Adrenal gland (tissue), 19 donors: Measurements from ENCODE around the gene HENMT1. TPM values are rescaled to one million over a fixed set of nuclear protein-coding genes. Genes with fewer than 3 reads are reported as not detected.

Source experiments
- DNase-seq, 7 donors: peaks; one replicate each; pipeline ENCODE4 v3.0.0-alpha.2; 2019 to 2020
- H3K27ac ChIP-seq, 5 donors: fragments of 200-600 bp; sonication (generic) in 4 of 5; 1 replicate in 3 of 5; 2 replicates in 2 of 5; pipeline versions ENCODE4 v1.5.1 to v1.8.0; 2016 to 2020; ENCODE audit warnings: mild to moderate bottlenecking in 1 of 5
- H3K27me3 ChIP-seq: fragments of 200-600 bp; 2 replicates; pipeline ENCODE4 v1.8.0; 2021
- H3K36me3 ChIP-seq, 2 donors: fragments of 200-600 bp; replicated peaks in 1 of 2; 1 replicate in 1 of 2; 2 replicates in 1 of 2; pipeline versions ENCODE4 v1.5.1 to v1.8.0; 2018 to 2022
- H3K4me1 ChIP-seq, 2 donors: fragments of 200-600 bp; replicated peaks in 1 of 2; 1 replicate in 1 of 2; 2 replicates in 1 of 2; pipeline versions ENCODE4 v1.5.1 to v1.8.0; 2018 to 2021
- H3K4me3 ChIP-seq, 4 donors: fragments of 200-600 bp; sonication (generic) in 3 of 4; one replicate each; pipeline ENCODE4 v1.5.1; 2016 to 2018
- H3K9me3 ChIP-seq, 3 donors: fragments of 200-600 bp; sonication (generic) in 1 of 3; replicated peaks in 1 of 3; 1 replicate in 2 of 3; 2 replicates in 1 of 3; pipeline versions ENCODE4 v1.5.1 to v1.8.0; 2016 to 2021
- POLR2A ChIP-seq, 2 donors: fragments of 450-650 bp; IDR thresholded peaks; one replicate each; pipeline ENCODE4 v1.6.1; 2017; ENCODE audit warnings: antibody characterized with exemption in 2 of 2, mild to moderate bottlenecking in 2 of 2, moderate library complexity in 1 of 2
- WGBS, 4 donors: extraction: QIAGEN DNeasy Blood & Tissue Kit in 2 of 4; methylation state at CpG; one replicate each; pipeline versions ENCODE4 v1.1.5 to v1.1.7; 2013 to 2017; 5-methylcytosine and 5-hydroxymethylcytosine counted together
- intact Hi-C, 2 donors: fragments of 100-400 bp; cut with DNase I; formaldehyde crosslinking; loops; one replicate each; pipeline versions ENCODE4 v1.14.1 to v1.15.0; 2022 to 2023
- long read RNA-seq, 10 donors: library from polyadenylated mRNA in 3 of 10; unstranded in 2 of 10; stranded (forward) in 1 of 10; transcript quantifications; one replicate each; pipeline ENCODE4 v2.0.0 and lab custom pipeline, GENCODE V29; 2021 to 2026
- polyA plus RNA-seq, 3 donors: library from polyadenylated mRNA; stranded (reverse); fragments of 200-250 nt in 2 of 3; fragments of 350-450 nt in 1 of 3; fragmentation: Illumina TruSeq in 1 of 3; extraction: RNeasy Lipid Tissue Mini Kit (QIAGEN cat#74804) in 1 of 3; gene quantifications; one replicate each; pipeline ENCODE4 v1.2.3, GENCODE V29; 2013 to 2014
- total RNA-seq, 9 donors: library from RNA; depleted of rRNA in 4 of 9; stranded (reverse); fragments of >200 nt in 4 of 9; fragments of 120-200 nt in 1 of 9; fragmentation: NEBNext Ultra II Directional in 1 of 9; extraction: Animal tissue kit (Norgen Biotek cat#: 25700) in 1 of 9; gene quantifications; one replicate each; pipeline versions ENCODE4 v1.1.0 to v1.2.4, GENCODE V29; 2013 to 2023
- TF ChIP-seq, protein P1 (sequence below), 6 experiments: fragments of 450-650 bp in 4 of 6; fragments of 200-600 bp in 2 of 6; sonication (generic) in 1 of 6; IDR thresholded peaks; 1 replicate in 5 of 6; 2 replicates in 1 of 6; pipeline versions ENCODE4 v1.5.1 to v1.8.0; 2016 to 2021; ENCODE audit warnings: antibody characterized with exemption in 6 of 6, mild to moderate bottlenecking in 2 of 6, moderate library complexity in 1 of 6
- donor health status: healthy with polysubstance abuse.
- donor health status: Bipolar disorder and iron deficiency.
- donor health status: DM: yes; HTN: yes; CAD: no.
- donor health status: DM: no; HTN: no; CAD: no.
- donor health status: DM: no; HTN: no; CAD: no.
- donor health status: DM: yes; HTN: yes; CAD: no.

The HENMT1 gene
- total RNA-seq (10 to 100 TPM in 1 of 9 donors, 1 to 10 TPM in 8; 1.2 to 22.2 (median 3.3) TPM), polyA plus RNA-seq (1 to 10 TPM; 3.1 to 4.9 (median 4.2) TPM)
- long read RNA-seq, donor 1, partial matches to known transcripts = 5 of 10 reads
- long read RNA-seq, donor 1, other reads (novel, unspliced or antisense) = 0 of 10 reads
- long read RNA-seq, donor 2, partial matches to known transcripts = 0 of 2 reads
- long read RNA-seq, donor 2, other reads (novel, unspliced or antisense) = 0 of 2 reads
- long read RNA-seq, donor 3, transcript HENMT1-203 (8 exons, 1,696 nt) = major isoform, 5 of 5 reads
- long read RNA-seq, donor 3, partial matches to known transcripts = 0 of 5 reads
- long read RNA-seq, donor 3, other reads (novel, unspliced or antisense) = 0 of 5 reads
- long read RNA-seq, donor 4, partial matches to known transcripts = 0 of 10 reads
- long read RNA-seq, donor 4, other reads (novel, unspliced or antisense) = 2 of 10 reads
- long read RNA-seq, donor 5, partial matches to known transcripts = 1 of 9 reads
- long read RNA-seq, donor 5, other reads (novel, unspliced or antisense) = 2 of 9 reads
- long read RNA-seq, donor 6, partial matches to known transcripts = 1 of 4 reads
- long read RNA-seq, donor 6, other reads (novel, unspliced or antisense) = 0 of 4 reads
- long read RNA-seq, donor 7 = 0 reads
- long read RNA-seq, donor 8, partial matches to known transcripts = 0 of 5 reads
- long read RNA-seq, donor 8, other reads (novel, unspliced or antisense) = 0 of 5 reads
- long read RNA-seq, donor 9, partial matches to known transcripts = 0 of 2 reads
- long read RNA-seq, donor 9, other reads (novel, unspliced or antisense) = 0 of 2 reads
- long read RNA-seq, donor 10, partial matches to known transcripts = 0 of 3 reads
- long read RNA-seq, donor 10, other reads (novel, unspliced or antisense) = 0 of 3 reads

DNA sequence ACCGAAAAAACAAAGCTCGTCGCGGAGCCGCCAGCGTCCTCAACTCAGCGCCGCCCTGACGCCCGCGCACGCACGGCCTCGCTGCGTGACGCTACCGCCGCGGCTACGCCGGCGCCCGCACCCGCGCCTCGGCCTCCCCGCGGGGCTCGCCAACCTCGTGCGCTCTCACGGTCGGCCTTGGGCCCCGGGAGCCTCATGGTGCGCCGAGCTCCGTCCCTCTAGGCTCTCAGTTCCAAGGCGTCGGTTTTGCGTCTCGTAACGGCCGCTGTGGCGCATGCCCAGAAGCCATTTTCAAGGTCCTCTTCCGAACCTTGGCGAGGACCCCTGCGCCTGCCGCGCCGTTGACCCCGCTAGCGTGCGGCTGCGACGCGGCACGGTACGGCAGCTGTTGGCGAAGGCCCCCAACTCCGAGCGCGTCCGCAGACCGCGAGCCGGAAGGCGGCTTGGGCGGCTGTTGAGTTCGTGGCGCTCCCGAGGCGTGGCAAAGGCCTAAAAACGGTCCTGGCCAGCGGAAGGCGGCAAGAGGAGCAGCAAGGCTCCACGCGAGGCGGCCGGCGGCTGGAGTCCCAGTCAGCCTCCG, at the start of gene HENMT1:
Gene HENMT1 (minus strand): TSS at position 64 of the 580 bp plus-strand sequence. CDS start 1,209 bp downstream, outside the sequence.
- H3K4me1 ChIP-seq = peaks cover 0 to 9% of the 10 kb centered on the region in 2 donors
- intact Hi-C loops = no loop called here
- peak within 1 kb of the TSS in 4 of 5 donors; percentile 75 to 94 (median 87) for H3K27ac ChIP-seq
- no peaks in the 10 kb centered on the region for H3K27me3 ChIP-seq
- peak; percentile 54 to 74 (median 56) for DNase-seq
- peak; percentile 21 to 39 for TF ChIP-seq POLR2A (IDR thresholded peaks at IDR 0.05)
- TF ChIP-seq, protein P1, sequence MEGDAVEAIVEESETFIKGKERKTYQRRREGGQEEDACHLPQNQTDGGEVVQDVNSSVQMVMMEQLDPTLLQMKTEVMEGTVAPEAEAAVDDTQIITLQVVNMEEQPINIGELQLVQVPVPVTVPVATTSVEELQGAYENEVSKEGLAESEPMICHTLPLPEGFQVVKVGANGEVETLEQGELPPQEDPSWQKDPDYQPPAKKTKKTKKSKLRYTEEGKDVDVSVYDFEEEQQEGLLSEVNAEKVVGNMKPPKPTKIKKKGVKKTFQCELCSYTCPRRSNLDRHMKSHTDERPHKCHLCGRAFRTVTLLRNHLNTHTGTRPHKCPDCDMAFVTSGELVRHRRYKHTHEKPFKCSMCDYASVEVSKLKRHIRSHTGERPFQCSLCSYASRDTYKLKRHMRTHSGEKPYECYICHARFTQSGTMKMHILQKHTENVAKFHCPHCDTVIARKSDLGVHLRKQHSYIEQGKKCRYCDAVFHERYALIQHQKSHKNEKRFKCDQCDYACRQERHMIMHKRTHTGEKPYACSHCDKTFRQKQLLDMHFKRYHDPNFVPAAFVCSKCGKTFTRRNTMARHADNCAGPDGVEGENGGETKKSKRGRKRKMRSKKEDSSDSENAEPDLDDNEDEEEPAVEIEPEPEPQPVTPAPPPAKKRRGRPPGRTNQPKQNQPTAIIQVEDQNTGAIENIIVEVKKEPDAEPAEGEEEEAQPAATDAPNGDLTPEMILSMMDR (IDR thresholded peaks at IDR 0.05) = no peak
- H3K36me3 ChIP-seq = no peaks in the 10 kb centered on the region
- peak within 1 kb of the TSS in 2 of 4 donors; percentile 20 to 58 for H3K4me3 ChIP-seq
- 0 to 5% (median 1%) methylated on average over 4 to 81 of the region's 81 CpGs for WGBS, 4 donors
- H3K9me3 ChIP-seq = no peaks in the 10 kb centered on the region

DNA sequence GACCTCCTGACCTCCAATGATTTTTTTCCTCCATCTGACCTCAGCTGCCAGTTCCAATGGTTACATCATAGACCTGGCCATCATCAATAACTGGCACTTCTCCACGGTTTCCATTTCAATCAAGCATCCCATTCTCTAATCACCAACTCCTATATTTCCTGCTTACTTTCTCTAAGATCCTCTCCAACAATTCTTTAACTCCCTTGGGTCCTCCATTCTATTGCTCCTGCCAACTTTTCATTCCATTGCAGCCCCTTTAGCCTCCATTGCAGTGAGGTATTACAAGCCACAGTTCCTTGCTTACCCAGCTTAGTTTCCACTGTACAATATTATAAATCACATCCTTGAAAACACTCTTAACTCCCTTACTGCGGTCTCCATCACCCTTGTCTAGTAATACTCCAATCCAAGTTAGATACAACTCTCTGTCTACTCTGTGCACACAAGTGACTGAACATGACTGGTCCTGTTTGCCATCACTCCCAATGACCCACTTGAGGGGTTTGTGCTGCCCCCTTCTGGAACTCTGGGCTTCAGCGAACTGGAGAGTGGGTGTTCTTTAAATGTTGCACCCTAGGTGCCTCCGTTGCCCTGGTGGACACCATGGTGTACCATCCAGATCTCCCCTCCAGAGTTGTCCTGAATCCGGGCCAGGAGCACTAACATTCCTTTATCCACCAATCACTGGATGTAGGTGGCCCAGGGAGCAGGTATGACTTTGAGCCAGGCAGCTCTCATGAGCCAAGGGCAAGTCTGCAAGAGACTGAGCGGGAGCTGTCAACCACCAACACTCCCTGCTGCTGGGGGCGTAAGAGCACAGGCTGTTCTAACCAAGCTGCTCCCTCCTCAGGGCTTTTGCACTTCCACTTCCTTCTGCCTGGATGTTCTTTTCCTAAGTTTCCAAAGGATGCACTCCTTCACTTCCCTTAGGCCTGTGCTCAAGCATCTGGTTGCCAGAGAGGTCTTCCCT, 48.1 kb upstream of the HENMT1 start:
- Histone ChIP-seq H3K36me3 (no peaks in the 10 kb centered on the region), H3K4me1 (no peaks in the 10 kb centered on the region), H3K9me3 (no peaks in the 10 kb centered on the region), H3K27ac (no peak overlapping the region), H3K27me3 (no peaks in the 10 kb centered on the region), H3K4me3 (no peak overlapping the region)
- intact Hi-C loops = no loop called here
- 64 to 71% (median 66%) methylated on average over 5 to 7 of the region's 7 CpGs for WGBS, 4 donors
- TF ChIP-seq POLR2A (IDR thresholded peaks at IDR 0.05) = no peak
- TF ChIP-seq, protein P1 (IDR thresholded peaks at IDR 0.05) = peak in 3 of 6 experiments; percentile 14 to 20 (median 19)
- peak in 1 of 7 donors; percentile 27 for DNase-seq

DNA sequence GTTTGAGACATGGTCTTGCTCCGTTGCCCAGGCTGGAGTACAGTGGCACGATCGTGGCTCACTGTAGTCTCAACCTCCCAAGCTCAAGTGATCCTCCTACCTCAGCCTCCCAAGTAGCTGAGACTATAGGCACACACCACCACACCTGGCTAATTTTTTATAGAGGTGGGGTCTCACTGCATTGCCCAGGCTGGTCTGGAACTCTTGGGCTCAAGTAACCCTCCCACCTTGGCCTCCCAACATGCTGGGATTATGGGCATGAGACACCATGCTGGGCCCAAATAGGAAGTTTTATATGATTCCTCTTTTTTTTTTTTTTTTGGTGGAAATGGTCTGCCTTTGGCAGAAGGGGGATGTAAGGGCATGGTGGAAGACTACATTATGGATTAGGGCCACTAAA, 45.8 kb upstream of the HENMT1 start:
- Histone ChIP-seq H3K4me3 (no peak overlapping the region), H3K27me3 (no peaks in the 10 kb centered on the region), H3K27ac (no peak overlapping the region), H3K36me3 (peaks cover 0 to 4% of the 10 kb centered on the region in 2 donors), H3K9me3 (no peaks in the 10 kb centered on the region), H3K4me1 (no peaks in the 10 kb centered on the region)
- TF ChIP-seq POLR2A (IDR thresholded peaks at IDR 0.05) = no peak
- TF ChIP-seq, protein P1 (IDR thresholded peaks at IDR 0.05) = no peak
- no peak for DNase-seq
- 87 to 88% (median 87%) methylated on average over 3 of the region's 3 CpGs for WGBS, 4 donors
- intact Hi-C loops = no loop called here
